ENCODE results near the gene MXI1.
"Not testable (repeated sequence)": the region's sequence is repeated elsewhere in the genome, so short reads cannot be mapped to it uniquely, and the experiment has no call there.

The MXI1 gene

GRCh38 chr10:110184398-110184797, 23.0 kb upstream of the MXI1 start:
- DNase-seq, result no peak

GRCh38 chr10:110185646-110186182, 21.7 kb upstream of the MXI1 start:
- not testable (repeated sequence) for DNase-seq

GRCh38 chr10:110190170-110190569, 17.2 kb upstream of the MXI1 start:
- DNase-seq, result no peak

GRCh38 chr10:110192552-110192951, 14.9 kb upstream of the MXI1 start:
- DNase-seq, result no peak

GRCh38 chr10:110200503-110200902, 6.9 kb upstream of the MXI1 start:
- DNase-seq, result no peak

DNA sequence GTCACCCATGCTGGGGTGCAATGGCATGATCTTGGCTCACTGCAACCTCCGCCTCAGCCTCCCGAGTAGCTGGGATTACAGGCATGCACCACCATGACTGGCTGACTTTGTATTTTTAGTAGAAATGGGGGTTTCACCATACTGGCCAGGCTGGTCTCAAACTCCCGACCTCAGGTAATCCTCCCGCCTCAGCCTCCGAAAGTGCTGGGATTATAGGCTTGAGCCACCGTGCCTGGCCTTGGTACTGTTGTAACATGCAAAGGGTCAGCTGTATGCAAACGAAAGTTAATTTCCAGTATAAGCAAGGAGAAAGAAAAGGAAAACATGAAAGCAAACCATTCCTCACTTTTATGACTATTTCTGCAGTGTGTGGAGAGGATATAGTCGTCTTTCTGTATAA, 6.4 kb upstream of the MXI1 start:
- DNase-seq, result not testable (repeated sequence)

- no peak for DNase-seq
Observed at GRCh38 chr10:110203500-110204455, 3.6 kb upstream of the MXI1 start.

DNA sequence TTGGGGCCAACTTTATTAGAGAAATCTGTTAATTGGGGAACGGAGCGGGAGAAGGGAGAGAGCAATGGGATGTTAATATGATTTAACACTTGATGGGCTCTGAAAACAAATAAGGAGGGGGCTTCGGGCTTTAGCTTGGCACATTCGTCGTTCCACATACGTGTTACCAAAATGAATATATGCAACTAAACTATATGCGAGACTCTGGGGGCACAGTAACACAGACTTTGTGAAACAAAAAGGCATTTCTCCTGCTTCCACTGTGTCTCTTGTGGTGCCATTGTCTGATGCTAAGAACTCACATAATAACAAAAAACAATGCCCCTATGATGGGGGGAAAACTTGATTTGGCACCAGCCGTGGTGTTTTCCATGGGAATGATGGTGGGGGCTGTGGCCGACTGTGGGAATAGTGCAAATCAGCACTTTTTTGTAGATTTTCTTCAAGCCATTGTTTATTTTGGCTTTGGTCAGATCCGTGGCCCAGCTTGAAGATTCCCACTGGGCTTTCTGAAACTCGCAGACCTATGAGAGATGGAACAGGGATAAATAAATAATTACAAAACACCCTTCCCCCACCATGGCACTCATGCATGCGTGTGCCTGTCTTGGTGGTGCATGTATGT, 2.2 kb upstream of the MXI1 start:
- DNase-seq, result no peak

- DNase-seq, result no peak
Observed at GRCh38 chr10:110207805-110208613, 604 bp downstream of the MXI1 start.

- no peak for DNase-seq
Observed at GRCh38 chr10:110208614-110209453, 1.4 kb downstream of the MXI1 start.

DNA sequence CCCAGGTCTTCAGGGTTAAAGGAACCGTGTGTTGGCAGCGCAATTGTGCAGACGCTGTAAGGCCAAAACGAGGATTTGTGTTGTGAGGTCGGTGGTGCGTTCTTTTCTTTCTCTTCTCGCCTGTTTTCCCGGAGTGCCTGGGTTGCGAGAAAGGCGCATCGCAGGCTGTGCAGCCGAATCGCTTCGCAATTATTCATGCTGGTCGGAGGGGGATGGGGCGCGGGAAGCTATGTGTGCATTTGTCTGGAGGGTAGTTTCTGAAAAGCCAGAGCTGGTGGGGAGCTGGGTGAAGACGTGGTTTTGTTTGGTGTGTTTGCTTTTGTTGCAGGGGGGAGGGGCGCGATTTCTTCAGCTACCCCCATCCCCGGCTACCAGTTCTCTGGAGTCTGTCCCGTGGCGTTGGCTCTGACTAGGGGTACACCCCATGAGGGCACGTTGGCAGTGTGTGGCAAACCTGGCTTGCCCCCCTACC, 2.1 kb downstream of the MXI1 start:
- no peak for DNase-seq

DNA sequence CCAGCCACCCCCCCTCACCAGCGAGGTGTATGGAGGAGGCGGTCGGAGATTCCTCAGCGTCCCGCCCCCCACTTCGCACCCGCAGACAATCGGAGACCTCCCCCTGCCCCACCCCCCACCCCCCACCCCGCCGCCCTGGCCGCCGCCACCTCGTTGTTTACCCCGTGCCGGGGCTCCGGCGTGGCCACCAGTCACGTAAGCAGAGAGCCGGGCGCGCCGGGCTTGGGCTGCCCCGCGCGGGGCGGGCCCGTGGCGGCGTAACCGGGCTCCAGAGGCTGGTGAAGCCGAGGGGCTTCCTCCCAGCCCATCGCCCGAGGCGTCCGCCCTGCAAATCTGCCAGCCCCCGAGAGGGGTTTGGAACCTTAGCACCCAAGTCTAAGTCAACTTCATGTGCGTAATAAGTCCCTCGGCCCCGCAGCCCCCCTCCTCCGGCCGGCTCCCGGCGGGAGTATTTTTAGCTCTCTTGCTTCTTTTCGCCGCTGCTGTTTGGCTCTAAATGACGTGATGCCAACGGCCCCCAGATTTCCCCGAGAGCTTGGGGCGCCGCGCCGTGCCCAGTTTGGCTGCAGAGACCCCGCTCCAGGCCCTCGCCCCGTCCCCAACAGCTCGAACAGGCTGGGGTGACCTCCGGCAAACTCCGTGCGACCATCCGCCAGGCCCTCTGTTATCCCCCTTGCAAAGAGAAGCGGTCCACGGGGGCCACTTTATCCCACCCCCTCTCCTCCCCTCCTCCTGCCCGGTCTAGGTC, 2.7 kb downstream of the MXI1 start:
- DNase-seq, result no peak

DNA sequence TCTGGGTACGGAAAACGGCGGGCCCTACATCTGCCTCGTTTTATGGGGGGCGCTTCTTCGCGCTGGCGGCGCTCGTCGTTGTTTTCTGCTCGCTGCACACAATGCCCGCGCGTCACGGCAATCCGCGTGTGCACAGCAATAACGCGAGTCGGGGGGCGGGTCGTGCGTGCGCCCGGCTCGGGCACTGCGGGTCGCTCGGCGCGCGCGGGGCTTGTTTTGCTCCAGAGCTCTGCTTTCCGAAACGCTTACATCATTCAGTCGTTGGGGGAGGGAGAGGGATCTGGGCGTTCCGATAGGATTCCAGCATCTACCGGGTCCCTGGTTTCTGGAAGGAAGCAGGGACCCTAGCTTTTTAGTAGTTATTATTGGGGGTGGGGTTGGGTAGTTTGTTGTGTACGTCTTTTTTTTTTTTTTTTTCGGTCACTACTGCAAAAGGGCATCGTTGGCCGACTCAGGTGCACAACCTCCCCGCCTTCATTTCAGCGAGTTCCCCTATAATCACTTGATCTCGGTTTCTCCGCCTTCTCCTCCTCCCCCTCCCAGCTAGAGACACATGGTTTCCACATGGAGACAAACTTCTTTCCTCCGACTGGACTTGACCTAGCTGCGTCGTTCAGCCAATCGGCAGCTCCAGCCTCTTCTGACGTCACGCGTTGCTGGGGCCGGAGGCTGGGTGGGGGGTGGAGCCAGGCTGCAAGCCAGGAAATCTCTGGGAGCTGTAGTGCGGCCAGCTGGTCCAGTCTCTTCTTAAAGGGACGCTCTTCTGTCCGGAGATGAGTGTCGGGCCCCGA, 3.5 kb downstream of the MXI1 start:
- DNase-seq, result peak; percentile 98 to 99

DNA sequence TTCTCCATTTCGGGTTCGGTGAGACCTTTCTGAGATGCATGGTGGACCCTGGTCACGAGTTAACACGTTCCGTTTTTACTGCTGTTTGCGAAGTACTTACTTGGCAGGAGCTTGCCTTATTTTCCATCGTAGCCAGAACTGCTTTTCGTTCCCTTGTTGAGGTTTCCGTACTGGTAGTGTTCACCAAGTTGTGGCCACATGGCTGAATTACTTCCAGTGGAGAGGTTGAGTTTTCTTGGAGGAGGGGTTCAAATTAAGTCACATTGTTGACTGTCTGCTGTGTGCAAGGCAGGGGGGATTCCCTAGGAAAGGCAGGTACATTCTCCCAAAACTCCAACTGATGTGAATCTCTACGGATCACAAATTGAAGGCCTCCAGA, 4.0 kb downstream of the MXI1 start:
- DNase-seq, result no peak

DNA sequence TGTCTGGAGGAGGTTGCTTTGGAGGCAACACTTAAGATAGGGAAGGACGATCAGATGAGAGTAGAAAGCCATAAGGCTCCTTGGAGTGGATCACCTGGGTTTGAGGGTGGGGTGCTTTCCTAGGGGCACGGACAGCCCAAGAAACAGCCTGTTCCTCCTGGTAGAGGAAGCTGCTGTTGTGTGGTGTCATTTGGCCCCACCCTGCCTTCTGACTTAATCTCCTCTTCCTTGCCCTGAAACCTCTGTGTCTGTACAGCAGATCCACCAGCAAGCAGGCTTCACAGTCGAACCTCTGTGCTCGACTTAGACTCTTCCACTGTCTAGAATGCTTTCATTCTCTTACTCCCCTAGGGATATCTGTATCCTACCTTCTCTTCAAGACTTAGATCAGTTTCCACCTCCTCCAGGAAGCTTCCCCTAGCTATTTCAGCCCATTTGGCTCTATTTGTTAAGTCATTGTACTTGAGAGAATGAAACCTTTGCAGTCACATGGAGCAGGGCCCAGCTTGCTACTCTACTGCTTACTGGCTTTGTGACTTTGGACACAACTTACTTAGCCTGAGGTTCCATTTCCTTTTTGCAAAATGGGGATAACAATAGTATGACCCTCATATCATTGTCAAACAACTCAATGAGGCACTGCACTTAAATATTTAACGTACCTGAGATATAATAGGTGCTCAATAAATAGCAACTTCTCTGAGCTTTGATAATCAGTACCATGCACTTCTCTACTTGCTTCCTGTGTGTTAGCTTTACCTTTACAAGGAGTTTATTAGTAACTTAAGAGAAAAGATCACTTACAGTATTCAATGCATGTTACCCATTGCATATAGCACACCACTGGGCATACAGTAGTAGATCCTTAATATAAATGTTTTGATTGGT, 5.0 kb downstream of the MXI1 start:
- no peak for DNase-seq

DNA sequence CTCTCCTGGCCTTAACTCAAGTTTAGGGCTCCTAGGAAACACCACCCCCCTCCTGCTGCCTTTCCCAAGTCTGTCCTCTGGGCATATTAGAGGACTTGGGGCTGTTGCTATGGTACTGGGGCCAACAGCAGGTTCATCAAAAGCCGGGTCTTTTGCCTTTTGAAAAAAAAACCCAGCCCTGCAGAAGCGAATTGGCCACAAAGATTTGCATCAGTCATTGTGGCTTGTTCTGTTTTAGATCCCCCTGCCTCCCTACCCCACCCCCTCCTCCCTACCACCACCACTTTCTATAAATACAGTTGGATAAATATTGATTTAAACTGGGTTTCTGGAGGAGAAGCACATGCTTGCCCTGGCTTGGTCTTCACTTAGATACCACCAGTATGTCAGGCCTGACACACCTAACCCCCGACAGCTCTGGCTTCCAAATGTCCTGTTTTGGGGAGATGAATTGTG, 7.0 kb downstream of the MXI1 start:
- DNase-seq, result no peak

DNA sequence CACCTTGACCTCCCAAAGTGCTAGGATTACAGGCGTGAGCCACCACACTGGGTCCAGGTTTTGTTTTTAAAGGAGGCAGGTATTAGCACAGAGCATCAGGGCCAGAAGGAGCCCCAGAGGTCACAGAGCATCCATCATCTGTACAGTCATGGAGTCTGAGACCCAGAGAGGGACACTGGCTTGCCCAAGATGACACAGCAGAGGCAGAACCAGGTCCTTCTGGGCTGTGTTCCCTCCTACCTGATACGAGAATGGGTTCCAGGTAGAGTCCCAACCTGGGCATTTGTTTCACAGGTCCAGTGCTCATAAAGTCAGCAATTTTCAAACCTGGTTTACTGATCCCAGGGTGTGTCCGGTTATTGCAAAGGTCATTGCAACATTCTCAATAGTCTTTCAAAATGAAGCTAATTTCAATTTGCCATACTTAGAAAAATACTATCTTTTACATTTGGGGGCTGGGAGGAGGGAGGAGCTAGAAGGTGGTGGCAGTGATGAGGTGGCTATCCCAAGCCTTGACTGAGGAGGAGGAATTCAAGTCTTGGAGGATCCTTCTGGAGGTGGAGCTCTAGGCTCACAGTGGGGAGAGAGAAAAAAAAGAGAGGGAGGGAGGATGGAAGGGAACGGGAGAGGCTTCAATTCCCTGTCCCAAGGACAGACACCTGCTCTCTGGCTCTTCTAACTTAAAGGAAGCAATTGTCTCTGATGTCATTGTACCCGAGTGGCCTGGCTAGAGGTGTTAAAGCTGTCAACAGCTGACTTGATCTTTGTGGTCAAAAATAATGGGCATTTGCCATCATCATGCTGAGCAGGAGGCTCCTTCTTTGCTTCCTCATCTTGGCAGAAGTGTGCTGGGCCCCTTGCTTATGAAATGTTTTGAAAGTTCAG, 8.1 kb downstream of the MXI1 start:
- DNase-seq, result no peak

- no peak for DNase-seq
Observed at GRCh38 chr10:110216240-110216639, 8.8 kb downstream of the MXI1 start.
